GM19438 (cell line): ENCODE results near the gene DERA.
"Not testable (repeated sequence)": the region's sequence is repeated elsewhere in the genome, so short reads cannot be mapped to it uniquely, and the experiment has no call there.

Experiments
- ATAC-seq: cut with Tn5 transposase; IDR thresholded peaks from one replicate; pipeline ENCODE4 v1.9.1; 2021; ENCODE audit warnings: low read depth; ENCODE audit not compliant: unreplicated experiment

DERA gene

GRCh38 chr12:15997910-15998309 is 86.8 kb downstream of the DERA start:
- no peak for ATAC-seq

- ATAC-seq: no peak
Observed at GRCh38 chr12:16002880-16003279, 91.7 kb downstream of the DERA start.

- no peak for ATAC-seq
Observed at GRCh38 chr12:16003460-16003859, 92.3 kb downstream of the DERA start.

GRCh38 chr12:16006752-16007151 is 95.6 kb downstream of the DERA start:
- no peak for ATAC-seq

- ATAC-seq: no peak
Observed at GRCh38 chr12:16008421-16008824, 97.3 kb downstream of the DERA start.

GRCh38 chr12:16012117-16012516 is 101.0 kb downstream of the DERA start:
- ATAC-seq: no peak

- not testable (repeated sequence) for ATAC-seq
Observed at GRCh38 chr12:16013722-16014121, 102.6 kb downstream of the DERA start.

GRCh38 chr12:16014394-16014793 is 103.3 kb downstream of the DERA start:
- not testable (repeated sequence) for ATAC-seq

GRCh38 chr12:16016748-16017147 is 105.6 kb downstream of the DERA start:
- no peak for ATAC-seq

GRCh38 chr12:16018306-16018705 is 107.2 kb downstream of the DERA start:
- no peak for ATAC-seq

- no peak for ATAC-seq
Observed at GRCh38 chr12:16019136-16019535, 108.0 kb downstream of the DERA start.

GRCh38 chr12:16020031-16020430 is 108.9 kb downstream of the DERA start:
- ATAC-seq: no peak

- no peak for ATAC-seq
Observed at GRCh38 chr12:16021026-16021425, 109.9 kb downstream of the DERA start.

GRCh38 chr12:16021676-16022075 is 110.5 kb downstream of the DERA start:
- ATAC-seq: no peak

GRCh38 chr12:16027002-16027401 is 115.9 kb downstream of the DERA start:
- ATAC-seq: no peak

GRCh38 chr12:16030744-16031143 is 119.6 kb downstream of the DERA start:
- ATAC-seq: no peak

GRCh38 chr12:16034136-16034817 is 123.1 kb downstream of the DERA start:
- no peak for ATAC-seq

GRCh38 chr12:16036073-16036472 is 124.9 kb downstream of the DERA start:
- ATAC-seq: no peak

GRCh38 chr12:16037533-16037932 is 126.4 kb downstream of the DERA start:
- ATAC-seq: no peak

- no peak for ATAC-seq
Observed at GRCh38 chr12:16043480-16043879, 132.3 kb downstream of the DERA start.

- ATAC-seq: no peak
Observed at GRCh38 chr12:16046266-16046665, 135.1 kb downstream of the DERA start.

- no peak for ATAC-seq
Observed at GRCh38 chr12:16048511-16048910, 137.4 kb downstream of the DERA start.

- no peak for ATAC-seq
Observed at GRCh38 chr12:16056910-16057309, 145.8 kb downstream of the DERA start.
